Testis (tissue), 2 donors: ENCODE results near the gene COA3.

Experiments
- POLR2A ChIP-seq: fragments of 450-650 bp; IDR thresholded peaks from one replicate; pipeline ENCODE4 v1.6.1; 2017; ENCODE audit warnings: antibody characterized with exemption, mild to moderate bottlenecking, moderate library complexity
- TF ChIP-seq, protein P1 (sequence below), 3 experiments: fragments of 450-650 bp in 2 of 3; fragments of 200-600 bp in 1 of 3; sonication (generic) in 1 of 3; IDR thresholded peaks; one replicate each; pipeline ENCODE4 v1.5.1; 2016 to 2019; ENCODE audit warnings: antibody characterized with exemption in 3 of 3, mild to moderate bottlenecking in 2 of 3, moderate library complexity in 1 of 3

DNA sequence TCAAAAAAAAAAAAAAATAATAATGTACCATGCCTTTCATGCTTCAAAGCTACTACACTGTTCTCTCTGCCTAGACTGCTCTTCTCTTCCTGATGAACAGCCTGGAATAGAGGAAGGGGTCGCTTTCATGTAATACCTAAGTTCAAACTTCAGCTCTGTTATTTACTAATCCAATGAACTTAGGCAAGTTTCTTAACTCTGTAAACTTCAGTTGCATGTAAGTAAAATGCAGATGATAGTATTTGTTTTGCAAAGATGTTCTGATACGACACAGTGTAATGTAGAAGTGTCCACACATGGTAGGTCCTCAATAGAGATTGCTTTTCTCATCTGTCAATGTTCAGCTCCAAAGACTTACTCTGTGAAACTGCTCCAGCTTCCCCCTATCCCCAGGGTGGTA, 6.6 kb downstream of the COA3 start:
- TF ChIP-seq, protein P1, sequence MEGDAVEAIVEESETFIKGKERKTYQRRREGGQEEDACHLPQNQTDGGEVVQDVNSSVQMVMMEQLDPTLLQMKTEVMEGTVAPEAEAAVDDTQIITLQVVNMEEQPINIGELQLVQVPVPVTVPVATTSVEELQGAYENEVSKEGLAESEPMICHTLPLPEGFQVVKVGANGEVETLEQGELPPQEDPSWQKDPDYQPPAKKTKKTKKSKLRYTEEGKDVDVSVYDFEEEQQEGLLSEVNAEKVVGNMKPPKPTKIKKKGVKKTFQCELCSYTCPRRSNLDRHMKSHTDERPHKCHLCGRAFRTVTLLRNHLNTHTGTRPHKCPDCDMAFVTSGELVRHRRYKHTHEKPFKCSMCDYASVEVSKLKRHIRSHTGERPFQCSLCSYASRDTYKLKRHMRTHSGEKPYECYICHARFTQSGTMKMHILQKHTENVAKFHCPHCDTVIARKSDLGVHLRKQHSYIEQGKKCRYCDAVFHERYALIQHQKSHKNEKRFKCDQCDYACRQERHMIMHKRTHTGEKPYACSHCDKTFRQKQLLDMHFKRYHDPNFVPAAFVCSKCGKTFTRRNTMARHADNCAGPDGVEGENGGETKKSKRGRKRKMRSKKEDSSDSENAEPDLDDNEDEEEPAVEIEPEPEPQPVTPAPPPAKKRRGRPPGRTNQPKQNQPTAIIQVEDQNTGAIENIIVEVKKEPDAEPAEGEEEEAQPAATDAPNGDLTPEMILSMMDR (IDR thresholded peaks at IDR 0.05), result no peak
- TF ChIP-seq POLR2A, result no peak
